GM18907 (cell line): ENCODE data around the gene SETX.

Source experiments
- ATAC-seq: cut with Tn5 transposase; IDR thresholded peaks from one replicate; pipeline ENCODE4 v1.9.1; 2021; ENCODE audit warnings: mild to moderate bottlenecking, moderate library complexity; ENCODE audit not compliant: unreplicated experiment

Gene SETX

DNA sequence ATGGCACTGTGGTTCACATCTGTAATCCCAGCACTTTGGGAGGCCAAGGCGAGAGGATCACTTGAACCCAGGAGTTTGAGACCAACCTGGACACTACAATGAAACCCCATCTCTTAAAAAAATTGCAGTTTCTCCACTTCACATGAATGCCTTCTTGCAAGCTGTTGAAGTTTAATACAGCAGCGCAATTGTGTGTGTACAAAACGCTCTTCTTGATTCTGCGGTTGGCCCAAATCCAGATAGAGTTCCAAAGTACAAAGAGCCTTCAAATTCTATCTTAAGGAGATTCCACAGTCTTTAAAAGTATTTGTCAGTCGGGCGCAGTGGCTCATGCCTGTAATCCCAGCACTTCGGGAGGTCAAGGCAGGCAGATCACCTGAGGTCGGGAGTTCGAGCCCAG, 9.3 kb upstream of the SETX start:
- no peak for ATAC-seq

DNA sequence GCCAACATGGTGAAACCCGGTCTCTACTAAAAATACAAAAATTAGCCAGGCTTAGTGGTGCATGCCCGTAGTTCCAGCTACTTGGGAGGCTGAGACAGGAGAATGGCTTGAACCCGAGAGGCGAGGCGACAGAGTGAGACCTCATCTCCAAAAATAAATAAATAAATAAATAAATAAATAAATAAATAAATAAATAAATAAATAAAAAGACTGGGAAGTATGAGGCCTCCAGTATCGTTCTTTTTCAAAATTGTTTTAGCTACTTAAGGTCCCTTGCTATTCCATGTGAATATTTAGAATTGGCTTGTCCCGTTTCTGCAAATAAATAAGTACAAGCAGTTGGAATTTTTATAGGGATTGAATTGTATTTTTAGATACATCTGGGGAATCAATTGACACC, 3.0 kb upstream of the SETX start:
- ATAC-seq, result no peak

DNA sequence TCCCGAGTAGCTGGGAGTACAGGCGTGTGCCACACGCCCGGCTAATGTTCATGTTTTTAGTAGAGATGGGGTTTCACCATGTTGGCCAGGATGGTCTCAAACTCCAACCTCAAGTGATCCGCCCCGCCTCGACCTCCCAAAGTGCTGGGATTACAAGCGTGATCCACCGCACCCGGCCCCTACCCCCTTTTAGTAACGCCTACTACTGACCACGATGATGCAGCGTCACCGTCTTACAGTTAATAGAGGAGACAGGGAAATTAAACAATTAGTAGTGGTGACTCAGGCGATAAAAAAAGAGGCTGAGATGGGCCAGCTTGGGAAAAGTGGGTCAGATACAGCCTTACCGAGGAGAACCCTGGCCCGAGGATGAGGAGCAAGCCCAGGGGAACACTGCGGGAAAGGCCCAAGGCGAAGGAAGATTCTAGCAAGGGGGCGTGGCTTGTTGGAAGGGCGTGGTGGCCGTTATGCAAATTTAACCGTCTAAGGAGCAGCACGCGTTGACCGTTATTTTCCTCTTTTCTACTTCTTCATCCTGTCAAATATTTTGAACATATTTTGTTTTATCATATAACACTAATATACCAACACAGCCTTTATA, 1.6 kb upstream of the SETX start:
- ATAC-seq, result no peak

DNA sequence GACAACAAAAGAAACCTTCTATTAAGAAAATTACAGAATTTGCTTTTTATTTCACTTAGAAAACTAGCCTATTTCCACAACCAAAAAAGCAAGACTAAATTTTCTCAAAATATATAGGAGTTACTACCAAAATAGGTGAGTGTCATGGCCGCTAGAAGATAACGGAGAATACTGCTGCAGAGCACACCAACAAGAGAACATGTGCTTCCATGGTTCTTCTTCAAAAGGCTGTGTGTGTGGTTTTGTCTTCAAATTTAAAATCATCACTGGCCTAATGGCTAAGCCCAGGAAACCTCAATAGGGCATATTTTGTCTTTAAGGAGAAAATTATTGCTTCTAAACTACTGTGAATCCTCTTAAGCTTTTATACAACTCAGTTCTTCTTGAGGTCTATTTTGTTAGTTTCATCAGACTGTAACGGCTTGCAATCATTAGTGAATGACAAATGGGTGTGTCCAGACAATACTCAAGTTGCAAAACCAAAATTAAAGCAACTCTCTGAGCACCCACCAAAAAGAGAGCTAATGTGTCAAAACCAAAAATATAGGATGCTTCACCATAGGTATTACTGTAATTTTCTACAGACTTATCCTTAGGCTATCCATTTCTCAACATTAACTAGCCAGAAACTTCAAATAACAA, 3.3 kb downstream of the SETX start:
- ATAC-seq, result no peak

DNA sequence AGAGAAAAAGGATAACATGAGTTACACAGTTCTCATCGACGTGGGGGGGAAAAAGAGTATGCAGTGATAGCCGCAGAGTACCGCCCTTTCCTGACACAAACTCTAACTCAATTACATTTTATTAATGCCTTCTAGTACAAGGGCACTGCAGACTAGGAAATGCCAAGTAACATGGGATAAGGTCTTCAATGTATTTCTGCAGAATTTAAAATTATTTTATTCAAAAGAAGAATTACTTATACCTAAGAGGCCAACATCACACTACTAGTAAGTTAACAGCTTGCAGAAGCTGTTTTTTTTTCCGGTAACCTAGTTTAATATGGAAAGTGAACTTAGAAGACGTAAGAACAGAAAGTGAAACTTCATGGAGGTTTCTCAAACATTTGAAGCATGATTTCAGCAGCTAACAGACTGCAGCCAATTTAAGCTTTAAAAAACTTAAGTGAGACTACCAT, 3.9 kb downstream of the SETX start:
- no peak for ATAC-seq

DNA sequence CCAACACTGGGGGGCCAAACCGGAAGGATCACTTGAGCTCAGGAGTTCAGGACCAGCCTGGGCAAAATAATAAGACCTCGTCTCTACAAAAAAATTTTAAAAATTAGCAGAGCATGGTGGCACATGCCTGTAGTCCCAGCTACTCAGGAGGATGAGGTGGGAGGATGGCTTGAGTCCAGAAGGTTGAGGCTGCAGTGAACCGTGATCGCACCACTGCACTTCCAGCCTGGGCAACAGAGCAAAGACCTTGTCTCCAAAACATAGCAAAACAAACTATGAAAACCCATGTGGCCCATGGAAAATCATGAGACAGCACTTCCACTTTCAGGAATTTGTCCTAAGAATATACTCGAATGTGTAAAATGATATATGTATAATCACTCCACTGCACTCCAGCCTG, 6.1 kb downstream of the SETX start:
- ATAC-seq, result no peak

DNA sequence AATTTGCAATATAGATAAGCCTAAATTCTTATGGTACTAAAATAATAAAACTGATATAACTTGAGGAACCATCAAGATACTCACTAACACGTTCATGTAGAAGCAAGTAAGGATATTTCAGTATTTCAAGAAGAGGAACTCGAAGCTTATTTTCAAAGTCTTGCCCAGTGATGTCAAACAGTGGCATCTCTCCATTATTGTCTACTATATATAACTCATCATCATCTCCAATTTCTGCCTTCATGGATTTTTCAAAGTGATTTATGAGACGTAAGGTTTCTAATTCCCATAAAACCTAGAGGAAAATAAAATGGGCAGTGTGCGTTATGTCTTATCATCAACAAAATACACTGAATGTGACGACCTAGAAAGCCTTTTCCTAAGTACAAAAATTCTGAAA, 8.6 kb downstream of the SETX start:
- no peak for ATAC-seq

DNA sequence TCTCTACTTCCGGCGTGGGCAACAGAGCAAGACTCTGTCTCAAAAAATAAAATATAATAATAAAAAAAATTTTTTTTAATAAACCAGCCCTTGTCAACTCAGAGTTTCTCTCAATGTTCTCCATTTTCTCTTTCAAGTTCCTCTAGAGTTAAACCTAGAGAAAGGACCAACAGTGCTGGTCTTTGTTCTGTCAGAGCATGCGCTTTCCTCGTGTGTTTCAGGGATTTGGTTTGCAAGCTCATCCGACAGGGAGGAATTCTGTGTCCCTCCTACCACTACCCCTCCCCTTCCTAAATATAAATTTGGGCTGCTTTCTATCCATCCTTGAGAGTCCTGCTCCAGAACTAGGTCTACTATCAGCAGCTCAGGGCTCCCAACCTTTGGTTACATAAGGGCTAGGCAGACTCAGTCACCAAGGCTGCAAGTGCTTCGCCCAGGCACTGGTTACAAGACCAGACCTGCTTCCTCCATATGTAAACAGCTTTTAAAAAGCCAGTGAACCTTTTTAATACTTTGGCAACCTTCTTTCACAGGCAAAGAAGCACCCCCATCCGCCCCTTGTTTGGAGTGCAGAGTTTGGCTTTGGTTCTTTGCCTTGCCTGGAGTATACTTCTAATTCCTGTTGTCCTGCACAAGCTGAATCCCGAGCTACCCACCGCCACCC, 13.5 kb downstream of the SETX start:
- no peak for ATAC-seq

DNA sequence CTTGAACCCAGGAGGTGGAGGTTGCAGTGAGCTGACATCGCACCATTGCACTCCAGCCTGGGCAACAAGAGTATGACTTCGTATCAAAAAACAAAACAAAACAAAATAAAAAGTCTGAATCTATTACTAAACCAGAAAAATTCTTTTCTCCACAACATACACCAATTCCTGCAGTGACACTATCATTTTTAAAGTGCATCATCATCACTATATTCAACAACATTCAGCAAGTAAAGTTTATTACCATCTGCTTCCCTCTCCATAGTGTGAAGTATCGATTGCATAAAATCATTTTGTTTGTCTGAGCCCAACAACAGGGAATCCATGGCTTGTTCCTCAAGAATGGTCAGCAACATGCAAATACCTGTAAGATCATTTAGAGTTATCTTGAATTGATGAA, 20.4 kb downstream of the SETX start:
- ATAC-seq, result no peak

DNA sequence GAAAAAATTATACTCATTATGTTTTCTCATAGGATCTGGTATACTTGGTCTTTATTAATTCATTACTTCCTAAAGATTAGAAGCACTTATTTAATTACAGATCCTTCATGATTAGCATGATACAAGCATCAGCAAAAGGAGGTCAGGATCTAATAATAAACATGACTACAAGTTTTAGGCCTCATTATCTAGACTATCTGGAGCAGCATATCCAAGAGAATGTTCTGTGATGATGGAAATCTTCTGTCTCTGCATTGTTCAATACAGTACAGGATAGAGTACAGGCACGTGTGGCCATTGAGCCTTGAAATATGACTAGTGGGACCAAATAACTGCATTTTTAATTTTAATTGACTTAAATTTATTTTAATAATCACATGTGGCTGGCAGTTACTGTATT, 21.2 kb downstream of the SETX start:
- no peak for ATAC-seq

DNA sequence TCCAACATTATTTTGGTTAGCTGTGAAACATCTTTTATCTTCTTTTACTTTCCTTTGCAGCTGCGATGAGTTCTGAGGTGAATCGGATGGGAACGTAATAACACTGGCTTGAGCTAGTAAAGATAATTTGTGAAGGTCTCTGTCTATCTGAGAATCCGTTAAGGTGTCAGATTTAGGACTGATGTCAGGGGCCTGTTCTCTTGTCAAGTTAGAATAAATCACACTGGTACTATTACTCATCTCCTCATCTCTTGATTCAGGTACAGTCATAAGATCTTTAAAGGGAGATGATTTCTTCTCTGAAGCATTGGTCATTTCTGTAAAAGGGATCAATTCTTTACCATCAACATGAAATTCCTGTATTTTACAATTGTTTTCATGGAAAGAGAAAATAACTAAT, 26.2 kb downstream of the SETX start:
- no peak for ATAC-seq

DNA sequence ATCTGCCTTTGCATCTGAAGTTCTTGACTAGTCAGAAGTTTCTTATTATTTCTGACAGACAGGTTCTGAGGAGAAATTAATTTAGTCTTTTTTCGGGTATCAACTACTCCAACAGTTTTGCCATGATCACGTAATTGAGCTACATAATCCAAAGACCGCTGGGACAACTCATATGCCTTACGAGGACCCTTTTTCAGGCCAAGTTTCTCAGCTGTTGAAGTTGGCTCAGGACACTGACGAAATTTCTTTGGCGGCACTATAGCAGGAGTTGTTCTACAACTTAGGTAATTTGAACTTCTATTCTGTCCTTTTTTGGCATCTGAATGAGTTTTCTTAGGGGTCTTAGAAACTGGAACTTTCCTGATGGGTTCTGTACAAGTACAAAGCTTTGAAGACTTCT, 27.2 kb downstream of the SETX start:
- no peak for ATAC-seq

DNA sequence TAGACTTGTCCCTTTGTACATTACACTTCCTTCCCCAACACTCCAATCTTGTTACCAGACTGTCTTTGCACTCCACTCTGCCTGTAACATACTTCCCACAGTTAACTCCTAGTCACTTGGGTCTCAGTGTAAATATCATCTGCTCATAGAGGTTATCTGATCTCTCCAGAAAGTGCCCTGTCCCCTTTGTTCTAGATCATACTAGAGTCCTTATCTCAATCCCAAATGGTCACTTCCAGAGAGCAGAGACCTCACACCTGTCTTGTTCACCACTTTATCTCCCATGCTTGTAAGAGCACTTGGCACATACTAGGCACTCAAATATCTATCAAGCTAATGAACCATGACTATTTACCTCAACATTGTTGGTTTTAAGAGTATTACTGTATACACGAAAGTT, 30.4 kb downstream of the SETX start:
- ATAC-seq, result no peak

DNA sequence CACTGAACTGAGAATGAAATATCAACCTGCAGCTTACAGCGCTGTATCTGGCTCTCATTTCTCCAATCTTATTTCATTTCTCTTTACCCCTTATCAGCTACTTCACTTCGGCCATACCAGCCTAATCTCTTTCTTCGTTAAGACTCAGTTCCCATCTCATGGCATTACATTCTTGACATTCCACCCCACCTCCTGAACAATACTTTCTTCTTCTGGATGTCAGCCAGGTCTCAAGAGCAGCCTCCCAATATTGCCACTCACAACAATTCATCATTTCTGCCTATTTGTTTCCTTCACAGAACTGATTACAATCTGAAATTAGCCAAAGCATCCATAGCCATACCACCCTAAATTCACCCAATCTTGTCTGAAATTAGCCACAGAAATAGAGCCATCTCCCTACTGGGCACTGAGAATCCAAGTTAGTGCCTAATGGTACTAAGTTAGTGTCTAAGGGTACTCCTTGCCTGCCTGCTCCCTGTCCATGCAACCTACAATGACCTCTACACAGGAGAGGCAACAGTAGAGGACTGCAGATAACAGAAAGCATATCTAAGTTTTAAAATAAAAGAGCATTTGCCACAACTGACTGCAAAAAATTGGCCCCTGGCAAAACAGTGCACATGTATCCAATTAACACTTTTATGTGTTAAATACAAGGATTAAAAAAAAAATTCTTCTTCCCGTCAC, 35.2 kb downstream of the SETX start:
- ATAC-seq, result no peak

DNA sequence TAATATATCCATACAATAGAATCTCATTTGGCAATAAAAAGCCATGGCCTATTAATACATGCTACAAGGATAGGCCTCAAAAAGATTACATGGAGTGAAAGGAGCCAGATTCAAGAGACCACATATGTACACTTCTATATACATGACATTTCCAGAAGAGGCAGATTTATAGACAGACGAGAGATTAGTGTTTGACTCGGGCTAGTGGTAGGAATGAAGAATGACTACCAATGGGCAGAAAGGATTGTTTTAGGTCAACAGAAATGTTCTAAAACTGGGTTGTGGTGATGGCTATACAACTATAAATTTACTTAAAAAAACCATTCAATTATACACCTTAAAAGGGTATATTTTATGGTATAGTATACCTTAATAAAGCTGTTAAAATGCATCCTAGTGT, 41.9 kb downstream of the SETX start:
- no peak for ATAC-seq

DNA sequence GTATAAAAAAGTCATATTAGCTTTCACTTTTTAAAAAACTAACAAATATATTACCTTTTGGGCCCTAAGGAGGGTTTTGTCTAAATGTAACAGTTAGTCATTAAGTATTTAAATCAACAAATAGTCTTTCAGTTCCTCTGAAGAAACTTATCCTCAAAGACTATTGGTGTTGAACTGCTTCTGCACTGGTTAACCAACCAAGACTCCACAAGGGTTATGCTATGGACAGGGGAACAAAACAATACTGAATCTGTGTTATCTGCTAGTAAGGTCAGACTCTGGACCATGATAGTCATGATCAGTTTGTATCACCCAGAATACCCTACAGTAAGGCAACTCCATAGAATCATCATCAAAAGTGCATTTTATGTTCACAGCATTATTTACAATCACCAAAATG, 42.4 kb downstream of the SETX start:
- ATAC-seq, result no peak

DNA sequence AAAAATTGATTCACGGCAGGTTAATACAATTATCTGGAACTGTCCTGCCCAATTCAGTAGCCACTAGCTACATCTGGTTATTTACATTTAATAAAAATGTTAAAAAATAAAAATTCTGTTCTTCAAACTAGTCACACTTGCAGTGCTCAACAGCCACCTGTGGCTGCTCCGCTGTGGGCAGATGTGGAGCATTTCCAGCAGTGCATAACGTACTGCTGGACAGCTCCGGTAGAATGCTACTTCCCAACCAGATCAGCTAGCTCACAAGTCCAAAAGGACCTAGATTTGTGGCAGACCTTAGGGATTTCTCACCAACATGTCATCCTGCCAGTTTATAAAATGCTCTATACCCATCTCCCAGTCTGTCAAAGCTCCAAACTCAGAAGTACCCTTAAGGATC, 42.8 kb downstream of the SETX start:
- ATAC-seq, result no peak

DNA sequence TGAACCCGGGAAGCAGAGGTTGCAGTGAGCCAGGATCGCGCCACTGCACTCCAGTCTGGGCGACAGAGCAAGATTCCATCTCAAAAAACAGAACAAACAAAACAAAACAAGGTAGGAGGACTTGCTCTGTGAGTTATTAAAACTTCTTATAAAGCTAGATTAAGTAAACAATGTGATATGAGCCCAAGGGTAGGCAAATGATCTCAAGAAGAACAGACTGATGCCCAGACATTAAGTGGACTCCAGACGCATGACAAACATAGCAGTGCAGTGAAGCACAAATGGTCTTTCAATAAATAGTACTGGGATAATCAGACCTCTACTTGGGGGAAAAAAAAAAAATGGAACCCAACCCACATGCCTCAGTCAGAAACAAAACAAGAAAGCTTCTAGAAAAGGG, 45.7 kb downstream of the SETX start:
- no peak for ATAC-seq

DNA sequence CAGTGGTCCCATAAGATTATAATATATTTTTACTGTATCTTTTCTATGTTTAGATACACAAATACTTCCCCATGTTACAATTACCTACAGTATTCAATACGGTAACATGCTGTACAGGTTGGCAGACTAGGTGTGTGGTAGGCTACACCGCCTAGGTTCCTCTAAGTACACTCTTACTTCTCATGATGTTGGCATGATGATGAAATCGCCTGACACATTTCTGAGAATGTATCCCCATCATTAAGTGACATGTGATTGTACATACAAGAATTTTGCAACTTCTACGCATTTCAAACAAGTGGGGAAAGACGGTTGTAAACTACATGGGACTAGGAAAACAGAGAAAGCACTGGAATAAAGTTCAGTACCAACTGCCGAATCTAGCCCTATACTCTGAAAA, 53.3 kb downstream of the SETX start:
- no peak for ATAC-seq

DNA sequence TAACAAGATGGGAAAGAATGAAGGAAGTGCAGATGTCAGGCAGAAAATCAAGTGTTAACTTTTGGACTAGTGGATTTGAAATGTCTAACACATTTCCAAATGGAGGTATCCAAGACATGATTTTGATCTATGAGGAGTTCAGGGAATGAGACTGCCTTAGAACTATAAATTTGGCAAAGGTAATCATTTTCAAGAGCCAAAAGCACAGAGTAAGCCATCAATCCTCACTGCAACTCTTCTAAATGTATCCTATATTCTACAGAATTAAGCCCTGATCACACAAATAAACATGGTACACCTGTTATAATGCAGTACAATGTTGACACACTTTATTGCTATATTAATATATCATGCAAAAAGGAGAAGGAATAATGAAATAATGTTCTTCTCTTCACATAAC, 55.6 kb downstream of the SETX start:
- no peak for ATAC-seq

DNA sequence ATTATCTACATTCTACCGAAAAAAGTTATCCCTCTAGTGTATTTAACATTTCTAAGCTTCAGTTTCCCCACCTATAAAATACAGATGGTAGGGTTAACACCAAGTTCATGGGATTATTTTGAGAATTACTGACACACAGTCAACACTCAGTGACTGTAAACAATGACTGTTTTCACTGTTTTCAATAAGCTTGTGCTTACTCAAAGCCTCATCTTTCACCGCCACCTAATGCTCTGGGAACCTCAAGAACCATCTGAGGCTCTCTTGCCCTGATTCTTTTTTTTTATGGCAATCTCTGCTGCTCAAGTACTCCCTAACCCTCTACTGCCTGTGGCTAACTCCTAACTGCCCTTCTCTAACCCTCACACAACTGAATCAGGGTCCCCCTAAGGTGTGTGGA, 59.6 kb downstream of the SETX start:
- no peak for ATAC-seq

DNA sequence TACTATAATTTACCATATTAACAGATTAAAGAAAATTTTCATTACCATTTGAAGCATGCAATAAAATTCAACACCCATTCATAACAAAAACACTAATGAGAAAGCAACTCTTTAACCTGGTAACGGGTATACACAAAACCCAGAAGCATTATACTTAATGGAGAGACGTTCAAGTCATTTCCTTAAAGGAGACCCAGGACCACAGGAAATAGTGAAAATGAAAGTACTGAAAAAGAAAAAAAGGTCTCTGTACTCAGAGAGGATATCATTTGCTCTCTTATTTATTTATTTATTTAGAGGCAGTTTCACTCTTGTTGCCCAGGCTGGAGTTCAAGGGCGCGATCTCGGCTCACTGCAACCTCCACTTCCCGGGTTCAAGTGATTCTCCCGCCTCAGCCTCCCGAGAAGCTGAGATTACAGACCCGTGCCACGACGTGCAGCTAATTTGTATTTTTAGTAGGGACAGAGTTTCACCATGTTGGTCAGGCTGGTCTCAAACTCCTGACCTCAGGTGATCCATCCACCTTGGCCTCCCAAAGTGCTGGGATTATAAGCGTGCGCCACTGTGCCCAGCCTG, 61.6 kb downstream of the SETX start:
- ATAC-seq, result no peak
